K562 (cell line): ENCODE data around the gene ABCF2. TPM values are rescaled to one million over a fixed set of nuclear protein-coding genes. Genes with fewer than 3 reads are reported as not detected.
A peak's percentile ranks its signal among the peaks of the same experiment; 100 is the strongest.

Experiments used
- EGR1 ChIP-seq: fragments of 450-650 bp; conservative IDR thresholded peaks from 2 replicates; pipeline ENCODE4 v1.6.1; 2017; ENCODE audit warnings: mild to moderate bottlenecking
- KLF16 ChIP-seq: IDR thresholded peaks from 2 replicates; pipeline ENCODE4 v1.6.1; 2016; ENCODE audit warnings: antibody characterized with exemption
- KLF6 ChIP-seq: fragments of 250-450 bp; sonication (Bioruptor Pico); IDR thresholded peaks from 2 replicates; pipeline ENCODE4 v1.4.0; 2020; ENCODE audit warnings: mild to moderate bottlenecking, moderate library complexity, borderline replicate concordance
- NFIC ChIP-seq: fragments of 450-650 bp; IDR thresholded peaks from 2 replicates; pipeline ENCODE4 v1.6.1; 2017; ENCODE audit warnings: mild to moderate bottlenecking, inconsistent platforms
- NFYB ChIP-seq: IDR thresholded peaks from 2 replicates; pipeline ENCODE4 v1.6.1; 2011; ENCODE audit warnings: mild to moderate bottlenecking, moderate library complexity; ENCODE audit not compliant: insufficient read length; ENCODE audit errors: extremely low read depth
- NUFIP1 ChIP-seq: fragments of 450-650 bp; IDR thresholded peaks from 2 replicates; pipeline ENCODE4 v1.6.1; 2018; ENCODE audit not compliant: partially characterized antibody
- POLR2B ChIP-seq: fragments of 450-650 bp; IDR thresholded peaks from 2 replicates; pipeline ENCODE4 v1.6.1; 2018; ENCODE audit warnings: low read depth; ENCODE audit not compliant: partially characterized antibody
- RBM25 ChIP-seq: fragments of 200-400 bp; formaldehyde crosslinking; IDR thresholded peaks from 2 replicates; pipeline ENCODE4 v1.6.1; 2018; ENCODE audit warnings: low read length, low read depth, moderate library complexity; ENCODE audit not compliant: severe bottlenecking
- SAFB ChIP-seq: fragments of 200-400 bp; formaldehyde crosslinking; IDR thresholded peaks from 2 replicates; pipeline ENCODE4 v1.6.1; 2017; ENCODE audit warnings: low read depth, low read length, borderline replicate concordance
- SMARCE1 ChIP-seq: fragments of 450-650 bp; IDR thresholded peaks from 2 replicates; pipeline ENCODE4 v1.7.1; 2016; ENCODE audit warnings: mild to moderate bottlenecking
- STAG1 ChIP-seq: sonication (generic); formaldehyde crosslinking; IDR thresholded peaks from 2 replicates; pipeline ENCODE4 v1.5.0; 2020; ENCODE audit warnings: missing genetic modification reagents, borderline replicate concordance
- TEAD1 ChIP-seq, 2 experiments: fragments of 450-650 bp in 1 of 2; sonication (generic) in 1 of 2; formaldehyde crosslinking; IDR thresholded peaks; 2 replicates each; pipeline versions ENCODE4 v1.4.0 to v1.8.0; 2020 to 2022; ENCODE audit warnings: mild to moderate bottlenecking in 2 of 2, missing genetic modification reagents in 1 of 2
- polyA plus RNA-seq, 8 experiments: library from polyadenylated mRNA; depleted of rRNA in 4 of 8; stranded (reverse) in 5 of 8; unstranded in 3 of 8; fragments of >200 nt; fragmentation: Nextera tagmentation in 2 of 8; fragmentation: Illumina TruSeq in 1 of 8; extraction: Ambion mirVana in 2 of 8; extraction: Trizol in 1 of 8; gene quantifications; 2 replicates each; pipeline versions ENCODE4 v1.2.1 to v1.2.3, GENCODE V29; 2011 to 2014; ENCODE audit warnings: inconsistent platforms in 1 of 8, missing spikeins in 1 of 8
- total RNA-seq, 7 experiments: library from RNA; depleted of rRNA in 6 of 7; stranded (reverse); fragments of >200 nt in 6 of 7; fragmentation: Illumina TruSeq in 2 of 7; extraction: Trizol in 2 of 7; gene quantifications; 2 replicates each; pipeline versions ENCODE4 v1.2.1 to v1.2.3, GENCODE V29; 2011 to 2021; ENCODE audit warnings: low replicate concordance in 1 of 7

Gene ABCF2
- total and polyA plus RNA-seq, 9 of the 15 experiments (the other 6 are each of a cell fraction or from before 2014, with no cell fraction given), result 62.1 to 224 (median 113) TPM

- peak in 1 of 2 experiments; percentile 88; a peak in 1 of 4 replicates for TF ChIP-seq TEAD1 (CRISPR knock-in tag; IDR thresholded peaks at IDR 0.05)
- TF ChIP-seq STAG1, result no peak
- no peak for TF ChIP-seq POLR2B
- no peak for TF ChIP-seq RBM25
- peak; percentile 10; the same call in 1 of the 2 replicates for TF ChIP-seq SAFB
- peak; percentile 43 for TF ChIP-seq EGR1
- peak; percentile 68; the same call in 1 of the 2 replicates for TF ChIP-seq SMARCE1
- no peak for TF ChIP-seq KLF6 (CRISPR knock-in tag)
- TF ChIP-seq KLF16, result no peak
- 0 out of 2 replicates have a peak, but pooled peaks have one; percentile 23 for TF ChIP-seq NFIC
- no peak for TF ChIP-seq NUFIP1
- no peak for TF ChIP-seq NFYB
These were observed 21.5 kb upstream of the ABCF2 start, which contains the start of gene SMARCD3 (continued) for GRCh38 chr7:151248346-151249033.
